H9 (cell line): Measurements from ENCODE around the gene RHEX. TPM values are rescaled to one million over a fixed set of nuclear protein-coding genes. Genes with fewer than 3 reads are reported as not detected.

Experiments
- DNase-seq: peaks from one replicate; pipeline ENCODE4 v3.0.0-alpha.2; 2017
- H2AFZ ChIP-seq: one replicate; pipeline ENCODE4 v1.6.1; 2013; ENCODE audit warnings: mild to moderate bottlenecking, low read length, control low read depth, moderate library complexity
- H2AK5ac ChIP-seq: 2 replicates; pipeline ENCODE4 v1.6.1; 2013; ENCODE audit warnings: low read length, control low read depth, mixed read lengths; ENCODE audit not compliant: insufficient read length
- H2BK120ac ChIP-seq: one replicate; pipeline ENCODE4 v1.6.1; 2013; ENCODE audit warnings: low read depth, mild to moderate bottlenecking, low read length, control low read depth, inconsistent platforms; ENCODE audit not compliant: poor library complexity, severe bottlenecking
- H2BK12ac ChIP-seq: 2 replicates; pipeline ENCODE4 v1.6.1; 2013; ENCODE audit warnings: low read length, control low read depth, mixed read lengths, low read depth; ENCODE audit not compliant: insufficient read length
- H2BK15ac ChIP-seq: 2 replicates; pipeline ENCODE4 v1.6.1; 2013; ENCODE audit warnings: low read depth, low read length, control low read depth
- H2BK20ac ChIP-seq: one replicate; pipeline ENCODE4 v1.6.1; 2013; ENCODE audit warnings: low read depth, mild to moderate bottlenecking, low read length, control low read depth, inconsistent platforms; ENCODE audit not compliant: poor library complexity, severe bottlenecking
- H2BK5ac ChIP-seq: 2 replicates; pipeline ENCODE4 v1.6.1; 2013; ENCODE audit warnings: low read length, control low read depth, mixed read lengths; ENCODE audit not compliant: insufficient read length
- H3K14ac ChIP-seq: 2 replicates; pipeline ENCODE4 v1.6.1; 2013; ENCODE audit warnings: low read length, control low read depth; ENCODE audit not compliant: insufficient read depth
- H3K18ac ChIP-seq: 2 replicates; pipeline ENCODE4 v1.6.1; 2013; ENCODE audit warnings: low read depth, mild to moderate bottlenecking, mixed read lengths, low read length, control low read depth; ENCODE audit not compliant: insufficient read length
- H3K23ac ChIP-seq: 2 replicates; pipeline ENCODE4 v1.6.1; 2013; ENCODE audit warnings: low read length, control low read depth, mixed read lengths, low read depth; ENCODE audit not compliant: insufficient read length
- H3K23me2 ChIP-seq: 2 replicates; pipeline ENCODE4 v1.6.1; 2013; ENCODE audit warnings: low read depth, mild to moderate bottlenecking, mixed read lengths, low read length, control low read depth; ENCODE audit not compliant: insufficient read length, poor library complexity, severe bottlenecking
- H3K27ac ChIP-seq: 2 replicates; pipeline ENCODE4 v1.5.1; 2013; ENCODE audit warnings: low read length, control low read depth, mixed read lengths, low read depth; ENCODE audit not compliant: insufficient read length
- H3K27me3 ChIP-seq: 2 replicates; pipeline ENCODE4 v1.6.1; 2013; ENCODE audit warnings: low read length, control low read depth, inconsistent platforms; ENCODE audit not compliant: insufficient read depth
- H3K4ac ChIP-seq: 2 replicates; pipeline ENCODE4 v1.6.1; 2013; ENCODE audit warnings: low read depth, mild to moderate bottlenecking, control low read depth, inconsistent platforms, low read length, moderate library complexity
- H3K4me1 ChIP-seq: 2 replicates; pipeline ENCODE4 v1.6.1; 2013; ENCODE audit warnings: low read length, control low read depth, inconsistent platforms; ENCODE audit not compliant: insufficient read depth
- H3K4me2 ChIP-seq: 2 replicates; pipeline ENCODE4 v1.6.1; 2013; ENCODE audit warnings: low read length, control low read depth, mixed read lengths; ENCODE audit not compliant: insufficient read length, insufficient read depth
- H3K56ac ChIP-seq: 2 replicates; pipeline ENCODE4 v1.6.1; 2013; ENCODE audit warnings: low read depth, mild to moderate bottlenecking, mixed read lengths, low read length, control low read depth; ENCODE audit not compliant: insufficient read length
- H3K79me1 ChIP-seq: 2 replicates; pipeline ENCODE4 v1.6.1; 2013; ENCODE audit warnings: low read depth, mild to moderate bottlenecking, moderate library complexity, low read length, control low read depth, inconsistent platforms; ENCODE audit not compliant: insufficient read depth, poor library complexity, severe bottlenecking
- H3K79me2 ChIP-seq: 2 replicates; pipeline ENCODE4 v1.6.1; 2013; ENCODE audit warnings: low read length, control low read depth, inconsistent platforms; ENCODE audit not compliant: insufficient read depth
- H3K9ac ChIP-seq: 2 replicates; pipeline ENCODE4 v1.6.1; 2013; ENCODE audit warnings: low read length, control low read depth, mixed read lengths; ENCODE audit not compliant: insufficient read length; ENCODE audit errors: extremely low read depth
- H3K9me3 ChIP-seq: one replicate; pipeline ENCODE4 v1.6.1; 2013; ENCODE audit warnings: low read depth, low read length, inconsistent platforms; ENCODE audit not compliant: control insufficient read depth
- H3T11ph ChIP-seq: one replicate; pipeline ENCODE4 v1.6.1; 2013; ENCODE audit warnings: mild to moderate bottlenecking, low read length, control low read depth, inconsistent platforms
- H4K20me1 ChIP-seq: one replicate; pipeline ENCODE4 v1.6.1; 2013; ENCODE audit not compliant: control insufficient read depth, insufficient read length, insufficient read depth
- H4K5ac ChIP-seq: 2 replicates; pipeline ENCODE4 v1.6.1; 2013; ENCODE audit warnings: low read depth, mild to moderate bottlenecking, mixed read lengths, low read length, control low read depth; ENCODE audit not compliant: insufficient read length
- H4K8ac ChIP-seq: replicated peaks from 2 replicates; pipeline ENCODE4 v1.6.1; 2013; ENCODE audit warnings: low read length, control low read depth, mixed read lengths, low read depth; ENCODE audit not compliant: insufficient read length
- H4K91ac ChIP-seq: 2 replicates; pipeline ENCODE4 v1.6.1; 2013; ENCODE audit warnings: low read depth, mild to moderate bottlenecking, moderate library complexity, mixed read lengths, low read length, control low read depth; ENCODE audit not compliant: insufficient read length
- H3K27ac Mint-ChIP-seq, 3 experiments: 2 replicates in 2 of 3; 3 replicates in 1 of 3; pipeline ENCODE4 v1.8.0; 2020 to 2021; ENCODE audit warnings: mixed read lengths in 3 of 3, mild to moderate bottlenecking in 1 of 3, moderate library complexity in 1 of 3
- H3K27me3 Mint-ChIP-seq: 2 replicates; pipeline ENCODE4 v1.8.0; 2021; ENCODE audit warnings: low read depth, mild to moderate bottlenecking, moderate library complexity, mixed read lengths
- H3K36me3 Mint-ChIP-seq, 3 experiments: 2 replicates in 2 of 3; 3 replicates in 1 of 3; pipeline ENCODE4 v1.8.0; 2020 to 2021; ENCODE audit warnings: low read depth in 3 of 3, mixed read lengths in 3 of 3; ENCODE audit not compliant: insufficient read depth in 1 of 3
- H3K4me1 Mint-ChIP-seq, 2 experiments: 2 replicates each; pipeline ENCODE4 v1.8.0; 2020; ENCODE audit warnings: mixed read lengths in 2 of 2
- H3K4me3 Mint-ChIP-seq, 2 experiments: 2 replicates in 1 of 2; 3 replicates in 1 of 2; pipeline ENCODE4 v1.8.0; 2020 to 2021; ENCODE audit warnings: mild to moderate bottlenecking in 2 of 2, mixed read lengths in 2 of 2, moderate library complexity in 1 of 2
- H3K9me3 Mint-ChIP-seq, 2 experiments: 2 replicates in 1 of 2; 3 replicates in 1 of 2; pipeline ENCODE4 v1.8.0; 2020; ENCODE audit warnings: mild to moderate bottlenecking in 2 of 2, mixed read lengths in 2 of 2, moderate library complexity in 1 of 2
- CTCF ChIP-seq: fragments of 200-600 bp; sonication (generic); conservative IDR thresholded peaks from 3 replicates; pipeline ENCODE4 v1.8.0; 2021; ENCODE audit warnings: antibody characterized with exemption, mild to moderate bottlenecking
- WGBS: extraction: QIAGEN DNeasy Blood & Tissue Kit; methylation state at CpG from one replicate; pipeline ENCODE4 v1.1.7; 2013; ENCODE audit warnings: missing lambda C conversion rate, low lambda C conversion rate, mixed read lengths; ENCODE audit not compliant: insufficient read length; ENCODE audit errors: extremely low coverage; 5-methylcytosine and 5-hydroxymethylcytosine counted together
- total RNA-seq: library from RNA; stranded (reverse); gene quantifications from 2 replicates; pipeline ENCODE4 v1.2.1, GENCODE V29; 2021

Gene RHEX
- total RNA-seq, 1 experiment from 2014 or later = not detected

- no peak overlapping the region for H3K4me3 Mint-ChIP-seq
Observed at GRCh38 chr1:206135248-206135647, 82.3 kb downstream of the RHEX start.

More at GRCh38 chr1:206135248-206135647, 82.3 kb downstream of the RHEX start:
- H3K27ac Mint-ChIP-seq = no peak overlapping the region; a peak in 1 of 7 replicates
- Histone ChIP-seq H3K27ac (no peak overlapping the region), H3K27me3 (no peaks in the 10 kb centered on the region), H3K23me2 (no peaks in the 10 kb centered on the region), H3K14ac (no peak overlapping the region), H3K23ac (no peak overlapping the region), H3T11ph (no peak overlapping the region), H3K56ac (no peak overlapping the region), H3K4me1 (no peaks in the 10 kb centered on the region), H2AK5ac (no peak overlapping the region), H4K20me1 (no peaks in the 10 kb centered on the region), H4K91ac (no peak overlapping the region), H3K18ac (no peak overlapping the region), H4K8ac (no peak overlapping the region), H3K9ac (no peak overlapping the region), H2BK120ac (no peak overlapping the region), H2BK15ac (no peak overlapping the region), H2AFZ (no peak overlapping the region), H3K79me1 (no peaks in the 10 kb centered on the region), H2BK12ac (no peak overlapping the region), H3K9me3 (no peaks in the 10 kb centered on the region), H4K5ac (no peak overlapping the region), H3K4me2 (no peak overlapping the region), H2BK20ac (no peak overlapping the region), H3K4ac (no peak overlapping the region), H2BK5ac (no peak overlapping the region), H3K79me2 (no peaks in the 10 kb centered on the region)
- WGBS = no CpG with 5 or more reads among the region's 2 CpGs
- peaks cover 3 to 6% of the 10 kb centered on the region in 2 experiments for H3K4me1 Mint-ChIP-seq
- H3K9me3 Mint-ChIP-seq = no peaks in the 10 kb centered on the region; a peak in 1 of 5 replicates
- no peaks in the 10 kb centered on the region; a peak in 1 of 7 replicates for H3K36me3 Mint-ChIP-seq
- H3K27me3 Mint-ChIP-seq = peaks cover 5% of the 10 kb centered on the region
- TF ChIP-seq CTCF = no peak
- no peak for DNase-seq
